HepG2 (cell line): ENCODE results near the gene ESF1. TPM values are rescaled to one million over a fixed set of nuclear protein-coding genes. Genes with fewer than 3 reads are reported as not detected.
A peak's percentile ranks its signal among the peaks of the same experiment; 100 is the strongest.

Experiments used
- ATAC-seq: fragments of 200-7000 bp; cut with Tn5 transposase; 3 replicates; pipeline ENCODE4 v1.9.1; 2020; ENCODE audit warnings: mild to moderate bottlenecking, moderate library complexity
- BruUV-seq: library from RNA; stranded (reverse); fragments of 400-500 nt; replicated peaks from 2 replicates; lab custom pipeline; 2021; lab: Mats Ljungman, UMichigan
- CTCF ChIA-PET: fragments of 300-600 bp; formaldehyde crosslinking; extraction: SDS; loops from one replicate; lab custom pipeline; 2021; ENCODE audit warnings: low total read pairs, inconsistent platforms, low intra/inter-chr PET ratio; lab: Yijun Ruan, JAX
- POLR2A ChIA-PET: fragments of 350-600 bp; sonication (Branson Sonifier 250); formaldehyde crosslinking; loops from one replicate; lab custom pipeline; 2020; ENCODE audit warnings: antibody characterized with exemption, inconsistent platforms; lab: Yijun Ruan, JAX
- DNase-seq: peaks from one replicate; pipeline ENCODE4 v3.0.0-alpha.2; 2015; ENCODE audit warnings: low spot score
- FAIRE-seq: peaks from 3 replicates; lab custom pipeline; 2011; peaks lifted over from hg19 to GRCh38; lab: Jason Lieb, UNC
- H2AFZ ChIP-seq: one replicate; pipeline ENCODE4 v1.6.1; 2011; ENCODE audit warnings: low read length, inconsistent platforms
- H3K27ac ChIP-seq: fragments of 300-600 bp; 3 replicates; pipeline ENCODE4 v1.8.0; 2011; ENCODE audit warnings: mixed run types, mild to moderate bottlenecking, mixed read lengths, low read length, inconsistent platforms; ENCODE audit not compliant: insufficient read depth; ENCODE audit errors: extremely low read length
- H3K27me3 ChIP-seq, 2 experiments: fragments of 200-600 bp in 1 of 2; 2 replicates in 1 of 2; 3 replicates in 1 of 2; pipeline versions ENCODE4 v1.6.0 to v1.8.0; 2011; ENCODE audit warnings: low read length in 2 of 2, mild to moderate bottlenecking in 2 of 2, moderate library complexity in 2 of 2, inconsistent platforms in 1 of 2; ENCODE audit not compliant: insufficient read depth in 2 of 2, control insufficient read depth in 1 of 2
- H3K36me3 ChIP-seq, 2 experiments: fragments of 200-600 bp in 1 of 2; replicated peaks in 1 of 2; 2 replicates in 1 of 2; 3 replicates in 1 of 2; pipeline versions ENCODE4 v1.5.1 to v1.8.0; 2011; ENCODE audit warnings: low read length in 2 of 2, inconsistent platforms in 1 of 2; ENCODE audit not compliant: insufficient read depth in 2 of 2, control insufficient read depth in 1 of 2
- H3K4me1 ChIP-seq: 2 replicates; pipeline ENCODE4 v1.5.1; 2012; ENCODE audit warnings: low read length, inconsistent platforms; ENCODE audit not compliant: insufficient read depth
- H3K4me2 ChIP-seq: 2 replicates; pipeline ENCODE4 v1.6.0; 2011; ENCODE audit warnings: low read depth, low read length, inconsistent platforms
- H3K4me3 ChIP-seq, 3 experiments: fragments of 200-600 bp in 1 of 3; sonication (generic), shearing (Covaris generic) in 1 of 3; replicated peaks in 1 of 3; 2 replicates each; pipeline ENCODE4 v1.5.1; 2011 to 2016; ENCODE audit warnings: low read length in 3 of 3, inconsistent platforms in 2 of 3, low read depth in 2 of 3, mild to moderate bottlenecking in 2 of 3, control low read depth in 1 of 3, mixed read lengths in 1 of 3; ENCODE audit not compliant: insufficient read depth in 1 of 3
- H3K79me2 ChIP-seq: one replicate; pipeline ENCODE4 v1.6.1; 2011; ENCODE audit warnings: low read length, inconsistent platforms; ENCODE audit not compliant: insufficient read depth
- H3K9ac ChIP-seq: 2 replicates; pipeline ENCODE4 v1.6.0; 2011; ENCODE audit warnings: mild to moderate bottlenecking, low read depth, low read length, inconsistent platforms; ENCODE audit not compliant: insufficient read depth
- H3K9me3 ChIP-seq: 2 replicates; pipeline ENCODE4 v1.5.1; 2012; ENCODE audit warnings: mild to moderate bottlenecking, low read length
- H4K20me1 ChIP-seq: 2 replicates; pipeline ENCODE4 v1.6.0; 2011; ENCODE audit warnings: inconsistent platforms, mild to moderate bottlenecking, low read length, moderate library complexity; ENCODE audit not compliant: insufficient read depth
- BORCS8-MEF2B ChIP-seq: sonication (generic); formaldehyde crosslinking; IDR thresholded peaks from 2 replicates; pipeline ENCODE4 v1.8.0; 2022; ENCODE audit warnings: mild to moderate bottlenecking, missing genetic modification reagents
- CEBPZ ChIP-seq: IDR thresholded peaks from 2 replicates; pipeline ENCODE4 v1.6.1; 2012; ENCODE audit warnings: low read length, improper control_type of control experiment
- ELF4 ChIP-seq: sonication (generic); formaldehyde crosslinking; IDR thresholded peaks from 2 replicates; pipeline ENCODE4 v1.5.0; 2020; ENCODE audit warnings: missing genetic modification reagents, mild to moderate bottlenecking, moderate library complexity, borderline replicate concordance
- KDM5B ChIP-seq: sonication (generic); formaldehyde crosslinking; IDR thresholded peaks from 2 replicates; pipeline ENCODE4 v1.4.0; 2020; ENCODE audit warnings: missing genetic modification reagents, mild to moderate bottlenecking, borderline replicate concordance
- MAFF ChIP-seq: IDR thresholded peaks from 2 replicates; pipeline ENCODE4 v1.6.1; 2011; ENCODE audit warnings: low read depth, low read length, improper control_type of control experiment
- MAZ ChIP-seq, 2 experiments: sonication (generic) in 1 of 2; formaldehyde crosslinking in 1 of 2; IDR thresholded peaks; 2 replicates each; pipeline versions ENCODE4 v1.5.0 to v1.6.1; 2012 to 2020; ENCODE audit warnings: low read depth in 2 of 2, mild to moderate bottlenecking in 2 of 2, borderline replicate concordance in 1 of 2, improper control_type of control experiment in 1 of 2, low read length in 1 of 2, missing genetic modification reagents in 1 of 2, moderate library complexity in 1 of 2
- PITX1 ChIP-seq: sonication (generic); formaldehyde crosslinking; IDR thresholded peaks from 2 replicates; pipeline ENCODE4 v1.5.1; 2020; ENCODE audit warnings: mild to moderate bottlenecking, missing genetic modification reagents
- RFX5 ChIP-seq: IDR thresholded peaks from 2 replicates; pipeline ENCODE4 v1.6.1; 2011; ENCODE audit warnings: low read depth, low read length, improper control_type of control experiment
- YY1 ChIP-seq: IDR thresholded peaks from 2 replicates; pipeline ENCODE4 v1.6.1; 2011; ENCODE audit warnings: low read length, low read depth, moderate library complexity, mild to moderate bottlenecking; ENCODE audit not compliant: insufficient read depth, insufficient replicate concordance
- ZBTB2 ChIP-seq: sonication (generic); formaldehyde crosslinking; IDR thresholded peaks from 2 replicates; pipeline ENCODE4 v1.8.0; 2022; ENCODE audit warnings: low read depth, missing genetic modification reagents
- ZNF543 ChIP-seq: sonication (generic); formaldehyde crosslinking; IDR thresholded peaks from 2 replicates; pipeline ENCODE4 v1.4.0; 2020; ENCODE audit warnings: mild to moderate bottlenecking, missing genetic modification reagents
- ZNF557 ChIP-seq: sonication (generic); formaldehyde crosslinking; IDR thresholded peaks from 2 replicates; pipeline ENCODE4 v1.4.0; 2020; ENCODE audit warnings: missing genetic modification reagents
- ZNF660 ChIP-seq: sonication (generic); formaldehyde crosslinking; IDR thresholded peaks from 2 replicates; pipeline ENCODE4 v1.5.1; 2020; ENCODE audit warnings: mild to moderate bottlenecking, low read depth, missing genetic modification reagents, borderline replicate concordance
- ZNF737 ChIP-seq: sonication (generic); formaldehyde crosslinking; IDR thresholded peaks from 2 replicates; pipeline ENCODE4 v1.5.0; 2020; ENCODE audit warnings: missing genetic modification reagents, mild to moderate bottlenecking, borderline replicate concordance
- whole genome bisulfite sequencing: methylation state at CpG from one replicate; pipeline ENCODE4 v1.1.6; 2017; ENCODE audit warnings: low lambda C conversion rate; 5-methylcytosine and 5-hydroxymethylcytosine counted together
- in situ Hi-C: cut with HindIII; loops from 2 replicates; pipeline ENCODE4 v1.10.0; 2017; ENCODE audit warnings: low pct_unique_long_range_greater_than_20kb; ENCODE audit not compliant: extremely low pct_ligation_motif_present
- intact Hi-C: fragments of 100-400 bp; cut with micrococcal nuclease; formaldehyde crosslinking; loops from one replicate; pipeline ENCODE4 v1.10.0; 2022; ENCODE audit not compliant: unreplicated experiment
- polyA plus RNA-seq, 8 experiments: library from polyadenylated mRNA; depleted of rRNA in 3 of 8; stranded (reverse) in 7 of 8; unstranded in 1 of 8; fragments of >200 nt; fragmentation: Illumina TruSeq in 4 of 8; extraction: Trizol in 4 of 8; gene quantifications; 2 replicates each; pipeline versions ENCODE4 v1.2.1 to v1.2.3, GENCODE V29; 2011 to 2016; ENCODE audit warnings: low read depth in 4 of 8, missing spikeins in 1 of 8, mixed read lengths in 1 of 8; ENCODE audit not compliant: insufficient read depth in 1 of 8
- total RNA-seq, 5 experiments: library from RNA; depleted of rRNA; stranded (reverse); fragments of >200 nt; fragmentation: Illumina TruSeq; extraction: Trizol; gene quantifications; 2 replicates each; pipeline ENCODE4 v1.2.3, GENCODE V29; 2016; ENCODE audit warnings: low read depth in 1 of 5

The ESF1 gene
- total and polyA plus RNA-seq, 2 of the 13 experiments (the other 11 are each of a cell fraction or from before 2014, with no cell fraction given): 7.3 to 66.9 TPM

- TF ChIP-seq KDM5B (CRISPR knock-in tag) (no peak), MAZ (IDR thresholded peaks at IDR 0.05; ENCODE audit: borderline replicate concordance, low read depth, low read length) (no peak), MAZ (CRISPR knock-in tag; IDR thresholded peaks at IDR 0.05; ENCODE audit: low read depth) (no peak), ZNF660 (CRISPR knock-in tag) (no peak), RFX5 (no peak), ZNF737 (CRISPR knock-in tag) (no peak), YY1 (no peak), ZNF543 (CRISPR knock-in tag) (no peak), BORCS8-MEF2B (no peak), ELF4 (CRISPR knock-in tag) (no peak), PITX1 (CRISPR knock-in tag) (no peak), MAFF (0 out of 2 replicates have a peak, but pooled peaks have one; percentile 37)
Measured at GRCh38 chr20:13810446-13810845, 25.7 kb upstream of the ESF1 start (continued).

GRCh38 chr20:13809855-13810254, 25.1 kb upstream of the ESF1 start:
- Histone ChIP-seq H3K4me3 (no peak overlapping the region), H3K9me3 (no peaks in the 10 kb centered on the region), H3K79me2 (no peaks in the 10 kb centered on the region), H2AFZ (no peak overlapping the region), H3K9ac (no peak overlapping the region), H3K36me3 (peaks cover 43 to 86% of the 10 kb centered on the region in 2 experiments), H3K4me1 (peaks cover 13% of the 10 kb centered on the region), H3K27me3 (no peaks in the 10 kb centered on the region), H4K20me1 (no peaks in the 10 kb centered on the region), H3K27ac (no peak overlapping the region), H3K4me2 (no peak overlapping the region)
- BruUV-seq: no TSS peak
- ChIA-PET POLR2A (interaction anchor here (0.5 kb wide), 1 partner anchor 894 kb away, joined by 3 read pairs; no protein-coding TSS in a partner anchor), CTCF (no interaction called here)
- WGBS: 99% methylated on average over 3 of the region's 3 CpGs
- no peak for TF ChIP-seq ZBTB2
- TF ChIP-seq ZNF557 (CRISPR knock-in tag): peak; percentile 44; the same call in 1 of the 2 replicates
- no peak for TF ChIP-seq CEBPZ
- intact Hi-C loops (no loop called here), in situ Hi-C loops (no loop called here)
- ATAC-seq: no peak
- FAIRE-seq: no peak
- no peak for DNase-seq
